GM21447 (cell line): ENCODE measurements around the gene MSI2.

ENCODE experiments used
- ATAC-seq: cut with Tn5 transposase; IDR thresholded peaks from one replicate; pipeline ENCODE4 v1.9.1; 2021; ENCODE audit not compliant: unreplicated experiment

The MSI2 gene

DNA sequence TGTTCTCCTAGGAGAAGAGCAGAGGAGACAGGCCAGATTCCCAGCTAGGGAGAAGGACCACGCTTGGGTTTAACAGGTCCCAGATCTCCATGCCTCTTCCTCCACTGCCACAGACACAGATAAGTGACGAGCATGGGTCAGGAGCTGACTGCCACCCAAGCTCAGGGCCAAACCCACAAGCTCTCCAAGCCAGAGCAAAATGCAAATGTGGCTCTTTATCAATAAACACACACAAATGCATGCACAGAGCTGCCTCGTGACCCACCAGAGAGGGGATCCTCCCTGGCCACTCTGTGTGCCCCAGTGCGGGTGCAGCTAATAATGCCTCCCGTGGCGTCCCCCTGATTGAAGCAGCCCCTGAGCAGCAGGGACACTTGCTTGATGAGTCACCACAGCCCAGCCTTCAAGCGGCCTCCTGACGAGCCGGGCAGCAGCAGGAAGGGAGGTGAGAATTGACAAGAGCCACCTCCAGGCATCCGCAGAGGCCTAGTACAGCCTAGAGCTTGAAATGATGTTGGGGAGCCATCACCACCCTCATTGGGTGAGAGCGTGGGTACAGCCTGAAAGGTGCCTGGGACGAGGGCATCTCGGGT, 344.9 kb downstream of the MSI2 start:
- no peak for ATAC-seq

- ATAC-seq: no peak
These were observed 346.6 kb downstream of the MSI2 start for GRCh38 chr17:57602896-57603295.

GRCh38 chr17:57603546-57603945, 347.2 kb downstream of the MSI2 start:
- ATAC-seq: no peak

GRCh38 chr17:57603978-57604377, 347.7 kb downstream of the MSI2 start:
- peak; percentile 48 for ATAC-seq

- ATAC-seq: peak; percentile 62
These were observed 348.7 kb downstream of the MSI2 start for GRCh38 chr17:57604771-57605674.

GRCh38 chr17:57605675-57606105, 349.4 kb downstream of the MSI2 start:
- no peak for ATAC-seq

DNA sequence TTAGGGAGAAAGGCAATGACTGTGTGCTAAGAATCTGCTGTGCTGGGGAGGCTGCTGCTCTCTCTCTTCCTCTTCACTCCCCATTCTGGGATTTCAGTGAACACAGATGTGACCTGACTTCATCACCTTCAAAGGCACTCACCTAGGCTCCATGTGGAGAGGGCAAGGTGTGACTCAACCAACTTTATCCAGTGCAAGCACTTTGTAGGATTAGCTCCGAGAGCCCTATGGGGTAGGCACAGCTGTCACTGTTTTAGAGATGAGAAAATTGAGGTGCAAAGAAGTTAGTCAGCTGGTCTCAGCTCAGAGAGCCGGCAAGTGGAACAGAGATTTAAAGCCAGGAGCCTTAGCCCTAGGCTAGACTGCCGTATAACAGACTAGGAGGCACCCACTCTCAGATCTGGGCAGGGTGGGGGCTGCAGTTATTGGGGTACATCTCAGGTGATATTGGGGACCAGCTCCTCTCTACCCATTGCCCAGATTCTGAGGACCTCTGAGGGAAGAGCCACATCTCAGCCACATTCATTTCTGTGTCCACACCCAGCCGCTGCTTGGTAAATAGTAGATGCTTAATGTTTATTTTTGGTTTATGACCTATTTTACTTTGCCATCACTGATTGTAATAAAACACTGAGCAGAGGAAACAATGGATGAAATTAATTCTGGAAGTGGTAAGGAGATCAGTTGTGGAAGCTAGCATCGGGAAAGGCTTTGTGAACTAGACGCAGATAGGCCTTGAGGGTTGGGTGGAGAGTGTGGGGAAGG, 350.0 kb downstream of the MSI2 start:
- no peak for ATAC-seq

DNA sequence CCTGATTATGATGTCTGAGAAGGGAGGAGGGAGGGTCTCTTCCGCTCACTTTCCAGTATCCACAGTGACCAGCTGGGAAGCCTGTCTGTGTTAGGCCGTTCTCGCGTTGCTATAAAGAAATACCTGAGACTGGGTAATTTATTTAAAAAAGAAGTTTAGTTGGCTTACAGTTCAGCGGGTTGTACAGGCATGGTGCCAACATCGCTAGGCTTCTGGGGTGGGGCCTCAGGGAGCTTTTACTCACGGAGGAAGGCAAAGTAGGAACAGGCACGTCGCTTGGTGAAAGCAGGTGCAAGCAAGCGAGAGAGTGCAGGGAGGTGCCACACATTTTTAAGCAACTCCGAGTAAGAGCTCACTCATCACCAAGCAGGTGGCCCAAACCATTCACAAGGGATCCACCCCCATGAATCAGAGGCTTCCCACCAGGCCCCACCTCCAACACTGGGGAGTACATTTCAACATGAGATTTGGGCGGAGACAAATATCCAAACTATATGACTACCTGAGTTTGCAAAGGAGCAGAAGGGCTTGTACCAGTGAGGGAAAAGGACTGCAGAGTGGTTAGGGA, 351.3 kb downstream of the MSI2 start:
- ATAC-seq: no peak

GRCh38 chr17:57608369-57609124, 352.2 kb downstream of the MSI2 start:
- ATAC-seq: no peak

DNA sequence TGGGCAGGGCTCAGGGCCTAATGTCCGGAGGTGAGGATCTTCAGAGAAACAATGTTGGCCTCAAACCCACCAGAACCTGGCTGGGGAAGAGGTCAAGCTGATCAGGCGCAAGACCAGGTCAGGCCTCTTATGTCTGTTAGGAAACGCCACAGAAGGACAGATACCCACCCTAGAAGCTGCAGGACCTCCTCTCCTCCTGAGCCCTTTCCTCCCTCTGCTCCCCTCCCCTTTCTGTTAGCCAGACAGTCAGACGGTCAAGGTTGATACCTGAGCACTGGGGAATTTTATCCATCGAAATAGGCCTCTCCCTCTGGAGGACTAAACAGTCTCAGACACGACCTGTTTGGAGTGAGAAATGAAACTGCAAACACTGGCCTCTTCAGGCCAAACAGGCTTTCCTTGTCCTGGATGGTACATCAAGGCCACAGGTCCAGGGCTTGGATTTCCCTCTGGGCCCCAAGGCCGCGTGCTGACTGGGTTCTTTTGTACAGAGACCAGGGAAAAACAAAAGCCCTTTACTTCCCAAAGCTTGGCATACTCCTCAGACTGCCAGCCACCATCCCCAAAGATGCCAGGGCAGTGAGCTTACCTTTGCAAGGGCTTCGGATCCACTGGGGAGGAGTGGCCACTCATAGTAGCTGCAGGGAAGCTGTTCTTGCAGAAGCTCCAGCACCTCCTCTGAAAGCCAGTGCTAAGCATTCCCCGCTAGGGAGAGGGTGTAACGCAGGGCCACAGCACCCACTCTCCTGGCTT, 353.0 kb downstream of the MSI2 start:
- no peak for ATAC-seq

GRCh38 chr17:57609878-57610270, 353.6 kb downstream of the MSI2 start:
- ATAC-seq: no peak

DNA sequence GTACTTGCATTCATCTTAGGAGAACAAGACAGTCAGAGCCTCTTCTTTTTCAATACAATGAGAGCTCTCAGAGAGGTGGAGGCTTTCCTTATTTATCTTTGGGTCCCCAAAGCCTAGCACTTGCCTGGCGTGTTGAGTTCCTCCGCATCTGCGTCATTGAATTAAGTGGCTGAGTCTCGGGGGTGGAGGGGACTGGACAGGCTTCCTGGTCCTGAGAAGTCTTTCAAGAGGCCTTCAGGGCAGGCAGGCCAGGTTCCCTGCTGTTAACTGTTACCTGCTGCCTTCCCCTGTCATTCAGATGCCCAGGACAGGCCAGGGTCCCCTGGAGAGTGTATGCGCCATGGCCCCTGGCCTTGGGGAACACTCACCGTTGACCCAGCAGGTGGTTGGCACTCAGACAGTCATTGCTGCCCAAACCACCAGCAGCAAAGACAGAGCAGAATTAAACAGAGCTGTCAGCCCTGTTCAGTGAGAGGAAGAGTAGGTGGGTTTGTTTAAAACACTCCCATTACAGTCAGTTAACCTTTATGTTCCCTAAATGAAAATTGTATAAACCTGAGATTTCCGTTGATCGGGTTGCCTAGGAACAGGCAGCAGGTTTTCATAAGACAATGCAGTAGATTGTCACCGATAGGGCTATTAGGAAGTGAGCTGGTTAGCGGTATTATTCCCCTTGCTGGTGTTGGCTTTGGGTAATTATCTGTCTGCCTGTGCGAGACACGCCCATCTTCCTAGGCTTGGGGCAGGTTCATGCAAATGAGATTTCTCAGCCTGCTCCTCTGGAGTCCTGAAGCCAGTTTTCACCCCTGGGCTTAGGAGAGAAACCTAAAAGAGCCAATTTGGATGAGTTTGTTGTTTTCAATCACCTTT, 356.1 kb downstream of the MSI2 start:
- ATAC-seq: peak; percentile 51

DNA sequence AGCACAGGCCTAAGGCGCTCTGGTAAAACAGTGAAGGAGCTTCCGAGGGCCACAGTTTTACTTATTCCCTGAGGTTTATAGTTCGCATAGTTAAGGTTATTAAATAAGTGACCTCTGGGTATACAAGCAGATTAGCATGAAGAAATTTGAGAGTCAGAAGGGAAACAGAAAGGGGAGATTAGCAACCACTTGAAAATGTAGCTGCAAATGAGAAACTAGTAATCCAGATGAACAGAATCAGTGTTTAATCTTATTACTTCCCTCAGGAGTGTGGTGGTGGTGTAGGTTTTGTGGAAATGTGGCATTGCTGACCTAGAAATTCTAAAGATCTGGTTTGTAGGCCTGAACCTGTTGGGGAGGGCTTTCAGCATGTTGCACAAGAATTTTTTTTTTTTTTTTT, 358.4 kb downstream of the MSI2 start:
- ATAC-seq: no peak

DNA sequence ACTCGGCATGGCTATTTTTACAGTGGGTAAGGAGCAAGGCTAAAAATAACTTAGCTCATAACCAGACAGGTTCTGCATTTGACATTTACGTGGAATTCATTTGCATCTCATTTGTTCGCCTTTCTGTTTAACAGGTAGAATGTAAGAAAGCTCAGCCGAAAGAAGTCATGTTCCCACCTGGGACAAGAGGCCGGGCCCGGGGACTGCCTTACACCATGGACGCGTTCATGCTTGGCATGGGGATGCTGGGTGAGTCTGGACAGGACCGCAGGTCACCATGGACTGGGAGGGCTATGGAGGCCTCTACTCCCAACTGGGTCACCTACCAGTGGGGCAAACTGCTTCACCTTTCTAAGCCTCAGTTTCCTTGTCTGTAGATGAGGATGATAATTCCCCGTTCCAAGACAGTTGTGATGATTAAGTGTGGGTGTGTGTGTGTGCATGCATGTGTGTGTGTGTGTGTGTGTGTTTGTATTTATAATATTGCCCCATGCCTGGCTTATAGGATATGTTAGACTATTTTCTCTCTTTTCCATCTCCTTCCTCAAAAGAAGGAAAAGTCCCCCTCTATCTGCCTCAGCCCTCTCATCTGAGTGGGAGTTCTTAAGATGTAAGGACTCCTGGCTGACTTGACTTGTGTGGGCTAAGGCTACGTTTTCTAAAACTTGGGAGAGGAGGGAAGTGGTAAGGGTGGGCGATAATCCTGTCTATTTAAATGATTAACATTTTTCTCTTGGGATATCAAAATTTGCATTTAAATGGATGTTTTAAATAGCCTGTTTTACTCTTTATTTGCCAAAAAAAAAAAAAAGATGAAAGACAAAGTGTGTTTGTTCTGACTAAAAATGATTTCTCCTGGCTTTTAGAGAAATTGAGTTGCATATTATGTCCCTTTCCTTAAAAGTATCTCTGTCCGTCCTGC, 359.8 kb downstream of the MSI2 start:
- ATAC-seq: no peak

DNA sequence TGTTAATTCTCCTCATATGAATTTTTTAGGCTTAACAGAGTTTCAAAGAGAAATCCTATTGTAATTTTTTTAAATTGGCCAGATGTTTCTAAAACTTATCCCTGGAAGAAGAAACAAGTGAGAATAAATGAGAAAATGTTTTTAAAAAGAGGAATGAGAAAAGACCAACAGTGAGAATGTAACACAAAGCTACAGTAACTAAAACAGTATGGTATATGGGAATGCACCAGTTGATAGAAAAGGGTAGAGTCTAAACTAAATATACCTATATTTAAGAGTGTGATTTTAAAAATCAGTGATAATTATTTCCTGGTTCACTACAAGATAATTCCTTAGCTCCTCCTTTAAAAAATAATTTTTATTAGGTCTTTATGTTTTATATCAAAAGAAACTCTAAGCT, 360.9 kb downstream of the MSI2 start:
- ATAC-seq: no peak

DNA sequence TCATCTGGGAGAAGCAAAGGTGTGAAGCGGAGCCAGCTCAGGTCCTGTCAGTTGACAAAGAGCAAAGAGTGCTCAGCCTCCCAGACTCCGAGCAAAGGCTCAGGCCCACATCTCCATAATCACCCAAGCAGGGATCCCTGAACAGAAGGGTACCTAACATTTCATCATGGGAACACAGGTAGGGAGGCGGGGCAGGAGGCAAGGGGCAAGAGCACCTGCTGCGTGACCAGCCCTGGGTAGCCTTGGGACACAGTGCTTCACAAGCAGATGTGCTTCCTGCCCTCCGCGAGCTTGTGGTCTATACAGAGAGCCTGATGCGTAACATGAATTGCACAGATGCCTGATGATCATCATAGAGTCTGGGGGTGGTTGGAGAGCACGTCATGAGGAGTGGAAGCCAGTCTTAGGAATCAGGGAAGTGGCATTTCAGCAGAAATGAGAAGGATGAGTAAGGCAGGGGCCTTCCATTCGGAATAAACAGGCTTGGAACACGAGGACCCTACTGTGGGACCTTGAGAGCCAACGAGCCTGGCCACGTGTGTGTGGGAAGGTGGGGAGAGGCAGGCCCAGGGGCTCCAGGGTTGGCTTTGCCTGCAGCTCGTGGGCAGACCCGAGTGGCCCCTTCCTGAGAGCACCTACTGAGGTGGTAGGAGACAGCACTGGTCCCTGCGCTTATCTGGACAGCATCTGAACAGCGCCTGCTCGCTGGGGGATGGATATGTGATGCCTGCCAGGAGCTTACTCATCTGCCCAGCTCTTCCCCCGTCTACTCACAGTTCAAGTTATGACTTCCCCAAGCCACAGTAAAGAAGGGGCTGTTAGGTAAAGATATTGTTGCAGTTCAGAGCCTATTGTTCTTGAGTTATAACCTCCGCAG, 363.0 kb downstream of the MSI2 start:
- ATAC-seq: no peak

GRCh38 chr17:57620576-57620975, 364.3 kb downstream of the MSI2 start:
- no peak for ATAC-seq
